IPS-18c (cell line): ENCODE measurements around the gene UBQLN3.

Experiments used
- H3K4me3 ChIP-seq: 2 replicates; pipeline ENCODE4 v1.7.0; 2013; ENCODE audit warnings: low read depth, mild to moderate bottlenecking, low read length, moderate library complexity; ENCODE audit not compliant: insufficient read depth
- H3K9me3 ChIP-seq: one replicate; pipeline ENCODE4 v1.6.1; 2013; ENCODE audit warnings: mild to moderate bottlenecking, low read length, moderate library complexity; ENCODE audit not compliant: control insufficient read depth, insufficient read depth

UBQLN3 gene

GRCh38 chr11:5514841-5515240, 5.1 kb upstream of the UBQLN3 start:
- no peak overlapping the region for H3K4me3 ChIP-seq
- no peaks in the 10 kb centered on the region for H3K9me3 ChIP-seq

GRCh38 chr11:5508605-5509004, 1.2 kb downstream of the UBQLN3 start:
- Histone ChIP-seq H3K9me3 (no peaks in the 10 kb centered on the region), H3K4me3 (no peak overlapping the region)

- no peaks in the 10 kb centered on the region for H3K9me3 ChIP-seq
- no peak overlapping the region for H3K4me3 ChIP-seq
Observed at GRCh38 chr11:5507933-5508305, 1.8 kb downstream of the UBQLN3 start.

- no peaks in the 10 kb centered on the region for H3K9me3 ChIP-seq
- H3K4me3 ChIP-seq: no peak overlapping the region
Observed at GRCh38 chr11:5507177-5507932, 2.4 kb downstream of the UBQLN3 start.

GRCh38 chr11:5505363-5506048, 4.3 kb downstream of the UBQLN3 start:
- Histone ChIP-seq H3K4me3 (no peak overlapping the region), H3K9me3 (no peaks in the 10 kb centered on the region)

GRCh38 chr11:5504403-5504921, 5.3 kb downstream of the UBQLN3 start:
- H3K4me3 ChIP-seq: no peak overlapping the region
- no peaks in the 10 kb centered on the region for H3K9me3 ChIP-seq

- H3K4me3 ChIP-seq: no peak overlapping the region
- H3K9me3 ChIP-seq: no peaks in the 10 kb centered on the region
Observed at GRCh38 chr11:5500393-5500801, 9.4 kb downstream of the UBQLN3 start.

- Histone ChIP-seq H3K4me3 (no peak overlapping the region), H3K9me3 (no peaks in the 10 kb centered on the region)
Observed at GRCh38 chr11:5499671-5500070, 10.1 kb downstream of the UBQLN3 start.

- H3K4me3 ChIP-seq: no peak overlapping the region
- no peaks in the 10 kb centered on the region for H3K9me3 ChIP-seq
Observed at GRCh38 chr11:5489576-5490357, 20.0 kb downstream of the UBQLN3 start.

GRCh38 chr11:5488798-5489399, 20.9 kb downstream of the UBQLN3 start:
- Histone ChIP-seq H3K4me3 (no peak overlapping the region), H3K9me3 (no peaks in the 10 kb centered on the region)

GRCh38 chr11:5488385-5488784, 21.4 kb downstream of the UBQLN3 start, which contains the start of gene OR52D1:
OR52D1 (plus strand) TSS chr11:5488685; CDS start chr11:5488707, 22 bp downstream.
- Histone ChIP-seq H3K9me3 (no peaks in the 10 kb centered on the region), H3K4me3 (no peak within 1 kb of the TSS)

- H3K4me3 ChIP-seq: no peak overlapping the region
- no peaks in the 10 kb centered on the region for H3K9me3 ChIP-seq
Observed at GRCh38 chr11:5486421-5486820, 23.3 kb downstream of the UBQLN3 start.

GRCh38 chr11:5486003-5486402, 23.8 kb downstream of the UBQLN3 start:
- H3K9me3 ChIP-seq: no peaks in the 10 kb centered on the region
- H3K4me3 ChIP-seq: no peak overlapping the region

- Histone ChIP-seq H3K4me3 (no peak overlapping the region), H3K9me3 (no peaks in the 10 kb centered on the region)
Observed at GRCh38 chr11:5476186-5476819, 33.5 kb downstream of the UBQLN3 start.

GRCh38 chr11:5473921-5474320, 35.8 kb downstream of the UBQLN3 start:
- Histone ChIP-seq H3K4me3 (no peak overlapping the region), H3K9me3 (no peaks in the 10 kb centered on the region)

- Histone ChIP-seq H3K4me3 (no peak overlapping the region), H3K9me3 (no peaks in the 10 kb centered on the region)
Observed at GRCh38 chr11:5467527-5467926, 42.2 kb downstream of the UBQLN3 start.
